Right lobe of liver (tissue), 6 donors: ENCODE results near the gene CFTR. TPM values are rescaled to one million over a fixed set of nuclear protein-coding genes. Genes with fewer than 3 reads are reported as not detected.

Experiments used
- ATAC-seq, 4 donors: fragments of 200-7000 bp; cut with Tn5 transposase; one replicate each; pipeline ENCODE4 v1.9.1; 2020; ENCODE audit warnings: mild to moderate bottlenecking in 4 of 4, moderate library complexity in 4 of 4
- DNase-seq, 3 donors: peaks; one replicate each; pipeline ENCODE4 v3.0.0-alpha.2; 2020
- H3K27ac ChIP-seq, 3 donors: fragments of 200-600 bp; one replicate each; pipeline ENCODE4 v1.8.0; 2022
- H3K27me3 ChIP-seq, 2 donors: fragments of 200-600 bp; one replicate each; pipeline ENCODE4 v1.8.0; 2022
- H3K36me3 ChIP-seq, 4 donors: fragments of 200-600 bp; sonication (generic) in 1 of 4; one replicate each; pipeline versions ENCODE4 v1.5.1 to v1.8.0; 2017 to 2022; ENCODE audit warnings: control low read depth in 1 of 4
- H3K4me1 ChIP-seq, 4 donors: fragments of 200-600 bp; sonication (generic) in 1 of 4; one replicate each; pipeline versions ENCODE4 v1.5.1 to v1.8.0; 2017 to 2022; ENCODE audit warnings: control low read depth in 1 of 4
- H3K4me3 ChIP-seq, 3 donors: fragments of 200-600 bp; one replicate each; pipeline ENCODE4 v1.8.0; 2022
- H3K9me3 ChIP-seq, 4 donors: fragments of 200-600 bp; sonication (generic) in 1 of 4; one replicate each; pipeline versions ENCODE4 v1.5.1 to v1.8.0; 2017 to 2022; ENCODE audit warnings: control low read depth in 1 of 4
- POLR2A ChIP-seq: fragments of 450-650 bp; IDR thresholded peaks from one replicate; pipeline ENCODE4 v1.6.1; 2017; ENCODE audit warnings: antibody characterized with exemption, mild to moderate bottlenecking
- WGBS: methylation state at CpG from one replicate; pipeline ENCODE4 v1.1.6; 2018; ENCODE audit warnings: low coverage, low lambda C conversion rate; ENCODE audit not compliant: insufficient coverage; ENCODE audit errors: missing lambda C conversion rate; 5-methylcytosine and 5-hydroxymethylcytosine counted together
- intact Hi-C, 2 donors: fragments of 100-400 bp; cut with DNase I; formaldehyde crosslinking; loops; one replicate each; pipeline versions ENCODE4 v1.11.2 to v1.14.1; 2022
- small RNA-seq, 2 experiments: library from RNA; depleted of rRNA; stranded (forward); fragments of <200 nt; gene quantifications; one replicate each; pipeline ENCODE3, GENCODE V24; 2016
- total RNA-seq, 6 experiments: library from RNA; depleted of rRNA in 2 of 6; stranded (reverse); fragments of >200 nt in 2 of 6; fragmentation: NEBNext Ultra II Directional in 3 of 6; extraction: Animal tissue kit (Norgen Biotek cat#: 25700) in 3 of 6; gene quantifications; one replicate each; pipeline versions ENCODE4 v1.1.0 to v1.2.4, GENCODE V29; 2016 to 2023
- TF ChIP-seq, protein P1 (sequence below), 4 donors: fragments of 200-600 bp in 3 of 4; fragments of 450-650 bp in 1 of 4; IDR thresholded peaks; one replicate each; pipeline versions ENCODE4 v1.5.1 to v1.8.0; 2016 to 2022; ENCODE audit warnings: antibody characterized with exemption in 4 of 4, mild to moderate bottlenecking in 2 of 4
- donor health status: DM: no; HTN: yes; CAD: no.
- donor health status: DM: no; HTN: no; CAD: no.
- donor health status: DM: no; HTN: no; CAD: no.
- donor health status: DM: no; HTN: yes; CAD: no.
- donor health status: DM: no; HTN: yes; CAD: no.

CFTR gene
- total RNA-seq, 6 experiments from 2014 or later: 0.50 to 4.5 (median 1.5) TPM

DNA sequence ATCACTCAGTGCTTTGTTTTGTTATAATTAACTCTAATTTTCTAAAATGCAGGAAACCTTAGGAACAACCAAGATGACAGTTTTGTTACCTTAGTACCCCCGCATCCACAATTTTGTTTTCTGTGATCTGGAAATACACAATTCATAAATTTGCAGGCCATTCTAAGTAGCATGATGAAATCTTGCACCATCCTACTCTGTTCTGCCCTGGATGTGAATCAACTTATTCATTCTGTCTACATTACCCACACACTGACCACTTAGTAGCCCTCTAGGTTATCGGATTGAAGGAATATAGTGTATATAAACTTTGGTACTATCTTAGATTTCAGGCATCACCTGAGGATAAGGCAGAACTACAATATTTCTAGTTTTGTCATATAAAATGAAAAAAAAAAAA is 237.5 kb downstream of the CFTR start:
- DNase-seq (no peak), ATAC-seq (peak in 2 of 4 donors; percentile 11 to 32)
- Histone ChIP-seq H3K4me3 (no peak overlapping the region), H3K27ac (no peak overlapping the region), H3K36me3 (no peaks in the 10 kb centered on the region), H3K9me3 (no peaks in the 10 kb centered on the region), H3K4me1 (no peaks in the 10 kb centered on the region), H3K27me3 (no peaks in the 10 kb centered on the region)
- TF ChIP-seq, protein P1, sequence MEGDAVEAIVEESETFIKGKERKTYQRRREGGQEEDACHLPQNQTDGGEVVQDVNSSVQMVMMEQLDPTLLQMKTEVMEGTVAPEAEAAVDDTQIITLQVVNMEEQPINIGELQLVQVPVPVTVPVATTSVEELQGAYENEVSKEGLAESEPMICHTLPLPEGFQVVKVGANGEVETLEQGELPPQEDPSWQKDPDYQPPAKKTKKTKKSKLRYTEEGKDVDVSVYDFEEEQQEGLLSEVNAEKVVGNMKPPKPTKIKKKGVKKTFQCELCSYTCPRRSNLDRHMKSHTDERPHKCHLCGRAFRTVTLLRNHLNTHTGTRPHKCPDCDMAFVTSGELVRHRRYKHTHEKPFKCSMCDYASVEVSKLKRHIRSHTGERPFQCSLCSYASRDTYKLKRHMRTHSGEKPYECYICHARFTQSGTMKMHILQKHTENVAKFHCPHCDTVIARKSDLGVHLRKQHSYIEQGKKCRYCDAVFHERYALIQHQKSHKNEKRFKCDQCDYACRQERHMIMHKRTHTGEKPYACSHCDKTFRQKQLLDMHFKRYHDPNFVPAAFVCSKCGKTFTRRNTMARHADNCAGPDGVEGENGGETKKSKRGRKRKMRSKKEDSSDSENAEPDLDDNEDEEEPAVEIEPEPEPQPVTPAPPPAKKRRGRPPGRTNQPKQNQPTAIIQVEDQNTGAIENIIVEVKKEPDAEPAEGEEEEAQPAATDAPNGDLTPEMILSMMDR (IDR thresholded peaks at IDR 0.05): no peak
- no peak for TF ChIP-seq POLR2A
- intact Hi-C loops: no loop called here
- WGBS: 62% methylated on average over 2 of the region's 2 CpGs

Small RNA genes within 50 kb of the gene (small RNA-seq; reads per million reads assigned to genes)
- gene AC000111.1: 0 reads per million in 2 experiments
- gene AC000111.2: 0 reads per million in 2 experiments

Other genes starting within 250 kb of the CFTR start
- under 1 TPM; 0.46 to 0.93 (median 0.57) TPM for gene WNT2, start 157.0 kb upstream of the CFTR start, total RNA-seq
- not detected for gene ASZ1, start 52.5 kb upstream of the CFTR start, total RNA-seq